OCI-M1 (cell line): Measurements from ENCODE around the gene IGSF22.
A peak's percentile ranks its signal among the peaks of the same experiment; 100 is the strongest.

Experiments
- DNase-seq: peaks from one replicate; lab custom pipeline; 2025; lab: John Stamatoyannopoulos, UW

Gene IGSF22

DNA sequence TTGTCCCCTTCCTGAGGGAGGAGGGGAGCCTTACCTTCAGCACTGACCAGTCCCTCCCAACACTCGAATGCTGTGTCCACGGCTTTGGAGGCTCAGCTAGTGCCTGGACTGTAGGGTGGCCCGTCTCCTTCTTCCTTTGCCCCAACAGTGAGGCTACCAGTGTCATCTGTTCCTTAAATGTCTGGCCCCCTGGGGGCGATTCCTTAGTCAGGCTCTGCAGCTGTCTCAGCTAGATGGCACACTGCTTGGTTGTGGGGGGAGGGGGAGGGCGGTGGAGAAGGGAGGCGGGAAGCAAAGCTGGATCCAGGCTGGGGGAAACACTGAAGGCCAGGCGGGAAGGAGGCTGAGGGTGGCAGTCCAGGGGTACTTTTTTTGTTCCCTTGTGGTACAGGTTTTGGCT is at the start of gene IGSF22:
Gene IGSF22, minus strand, starts transcription at position 149 of the 400 bp plus-strand sequence. CDS start 1,952 bp downstream, outside the sequence.
- DNase-seq, result no peak

GRCh38 chr11:18774801-18775200 is 48.8 kb upstream of the IGSF22 start:
- no peak for DNase-seq

DNA sequence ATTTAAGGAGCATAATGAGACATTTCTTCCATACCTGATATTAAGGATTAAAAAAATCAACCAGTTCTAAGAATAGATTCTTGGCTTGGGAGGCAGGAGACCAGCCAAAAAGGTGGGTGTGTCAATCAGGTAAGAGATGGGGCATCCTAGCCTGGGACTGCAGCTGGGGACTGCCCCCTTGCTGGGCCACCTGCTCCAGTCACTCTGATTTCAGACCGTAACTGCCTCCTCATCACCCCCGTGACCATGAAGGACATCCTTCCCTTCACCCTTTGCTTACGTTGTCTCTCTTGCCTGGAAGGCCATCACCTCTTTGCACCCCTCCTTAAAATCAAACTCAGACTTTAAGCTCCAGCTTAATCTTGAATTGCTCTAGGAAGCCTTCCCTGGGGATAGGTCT is 47.7 kb upstream of the IGSF22 start:
- no peak for DNase-seq

DNA sequence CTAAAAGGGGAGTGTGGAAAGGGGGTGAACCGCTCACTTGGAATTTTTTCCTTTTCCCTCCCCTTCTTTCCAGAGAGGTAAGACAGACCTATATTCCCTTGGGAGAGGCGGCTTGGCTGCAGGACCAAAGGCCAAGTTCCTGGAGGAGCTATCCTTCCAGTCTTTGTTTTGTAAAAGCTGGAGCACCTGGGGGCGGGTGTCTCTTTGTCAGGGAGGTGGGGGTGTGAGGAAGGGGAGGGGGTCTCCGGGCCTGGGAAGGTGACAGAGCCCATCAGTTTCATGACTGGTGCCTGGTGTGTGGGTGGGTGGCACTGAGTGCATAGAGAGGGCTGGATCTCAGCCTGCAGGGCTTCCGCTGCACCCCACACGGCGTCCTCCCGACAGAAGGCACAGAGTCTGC is 47.1 kb upstream of the IGSF22 start:
- DNase-seq, result no peak

DNA sequence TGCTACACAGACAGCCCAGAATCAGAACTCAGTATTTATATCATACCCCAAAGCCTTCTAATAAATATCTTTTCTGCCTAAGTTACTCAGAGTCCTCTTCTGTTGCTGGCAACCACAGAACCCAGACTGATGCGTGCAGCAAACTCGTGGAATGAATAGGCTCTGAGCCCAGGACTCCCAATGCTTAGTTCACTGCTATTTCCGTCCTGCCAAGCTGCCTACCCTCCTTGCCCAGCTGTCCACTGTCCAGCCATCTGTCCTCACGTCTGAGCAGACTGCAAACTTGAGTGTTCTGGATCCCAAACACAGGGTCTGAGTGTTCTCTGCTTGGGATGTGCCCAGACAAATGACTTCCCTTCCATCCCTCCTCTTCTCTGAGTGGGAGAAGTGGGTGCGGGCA is 46.2 kb upstream of the IGSF22 start:
- DNase-seq, result no peak

GRCh38 chr11:18771266-18772035 is 45.5 kb upstream of the IGSF22 start:
- DNase-seq, result no peak

DNA sequence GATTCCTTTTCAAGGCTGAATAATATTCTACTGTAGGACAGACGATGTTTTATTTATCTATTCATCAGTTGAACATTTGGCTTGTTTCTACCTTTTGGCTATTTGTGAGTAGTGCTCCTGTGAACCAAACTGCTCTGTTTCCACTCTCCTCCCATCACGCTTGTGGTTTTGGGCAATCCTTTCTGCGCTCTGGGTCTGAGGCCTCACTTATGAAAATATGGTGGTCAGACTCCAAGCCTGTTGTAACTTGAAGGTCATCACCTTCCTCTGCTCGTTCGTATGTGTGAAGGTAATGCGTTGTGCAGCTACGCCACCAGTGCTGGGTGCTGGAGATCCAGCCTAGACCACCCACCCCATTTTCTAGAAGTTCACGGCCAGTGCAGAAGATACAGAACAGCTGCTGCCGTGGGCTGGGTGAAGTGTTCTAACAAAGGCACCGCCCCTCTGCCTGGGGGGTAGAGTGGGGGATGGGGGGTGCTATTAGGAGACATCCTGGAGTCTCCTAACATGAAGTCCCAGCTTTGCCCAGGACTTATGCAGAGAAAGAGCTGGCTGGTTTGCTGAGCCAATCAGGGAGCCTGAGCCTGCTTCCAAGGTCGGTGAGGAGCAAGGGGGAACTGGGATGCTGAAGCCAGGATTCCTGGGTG is 44.6 kb upstream of the IGSF22 start:
- DNase-seq, result no peak

DNA sequence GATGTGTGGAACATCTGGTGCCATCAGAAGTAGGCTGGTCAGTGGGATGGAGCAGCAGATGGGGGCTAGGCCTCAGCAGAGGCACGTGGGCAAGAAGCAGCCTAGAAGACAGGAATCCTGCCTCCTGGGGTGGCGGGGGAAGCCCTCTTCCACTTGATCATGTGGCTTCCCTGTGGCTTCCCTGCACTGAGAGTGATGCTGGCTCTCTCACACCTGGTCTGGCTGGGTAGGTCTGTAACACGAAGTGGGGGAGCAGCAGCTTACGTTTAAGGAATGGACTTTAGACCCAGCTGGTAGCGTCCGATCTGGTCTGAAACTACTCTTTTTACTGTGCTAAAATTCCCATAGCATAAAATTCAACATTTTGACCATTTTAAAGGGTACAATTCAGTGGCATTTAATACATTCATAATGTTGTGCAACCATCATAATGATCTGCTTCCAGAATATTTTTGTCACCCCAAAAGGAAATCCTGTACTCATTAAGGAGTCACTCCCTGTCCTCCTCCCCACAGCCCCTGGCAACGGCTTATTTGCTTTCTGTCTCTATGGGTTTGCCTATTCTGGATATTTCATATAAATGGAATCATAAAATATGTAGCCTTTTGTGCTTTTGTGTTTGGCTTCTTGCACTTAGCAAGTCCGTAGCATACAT is 43.9 kb upstream of the IGSF22 start:
- DNase-seq, result no peak

DNA sequence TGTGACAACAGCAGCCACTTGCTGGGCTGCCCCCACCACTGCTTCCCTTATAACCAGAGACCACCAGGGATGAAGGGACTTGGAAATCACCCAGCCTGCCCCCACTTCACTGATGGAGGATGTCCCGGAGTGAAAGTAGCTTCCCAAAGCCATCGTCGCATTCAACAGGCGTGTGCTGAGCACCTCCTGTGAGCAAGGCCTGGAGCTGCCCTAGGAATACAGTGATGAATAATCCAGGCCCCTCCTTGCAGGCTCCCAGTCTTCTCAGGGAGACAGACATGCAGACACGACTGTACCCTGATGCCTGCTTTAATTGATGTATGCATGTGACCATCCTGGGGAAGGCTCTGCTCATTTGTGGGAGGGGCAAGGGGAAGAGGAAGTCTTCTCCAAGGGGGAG is 43.0 kb upstream of the IGSF22 start:
- DNase-seq, result no peak

DNA sequence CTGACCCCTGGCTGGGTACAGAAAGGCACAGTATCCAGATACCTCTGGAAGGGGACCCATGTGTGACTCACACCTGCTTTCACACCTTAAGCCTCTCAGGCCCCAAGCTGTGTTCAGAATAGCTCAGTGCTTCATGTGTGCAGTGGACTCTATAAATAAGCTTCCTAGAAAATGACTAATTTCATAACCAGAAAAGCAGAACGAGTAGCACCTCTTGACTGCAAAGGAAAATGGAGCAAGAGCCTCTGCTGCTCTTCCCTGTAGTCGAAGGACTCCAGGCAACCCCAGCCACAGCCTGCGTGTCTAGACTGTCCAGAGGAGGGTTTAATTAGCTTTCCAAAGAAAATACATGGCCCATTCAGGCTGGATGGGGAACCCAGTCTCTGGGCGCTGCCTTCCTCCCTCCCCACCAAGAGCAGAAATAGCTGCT is 42.5 kb upstream of the IGSF22 start:
- DNase-seq, result peak; percentile 21

- DNase-seq, result no peak
Measured at GRCh38 chr11:18766015-18766414, 40.0 kb upstream of the IGSF22 start.

DNA sequence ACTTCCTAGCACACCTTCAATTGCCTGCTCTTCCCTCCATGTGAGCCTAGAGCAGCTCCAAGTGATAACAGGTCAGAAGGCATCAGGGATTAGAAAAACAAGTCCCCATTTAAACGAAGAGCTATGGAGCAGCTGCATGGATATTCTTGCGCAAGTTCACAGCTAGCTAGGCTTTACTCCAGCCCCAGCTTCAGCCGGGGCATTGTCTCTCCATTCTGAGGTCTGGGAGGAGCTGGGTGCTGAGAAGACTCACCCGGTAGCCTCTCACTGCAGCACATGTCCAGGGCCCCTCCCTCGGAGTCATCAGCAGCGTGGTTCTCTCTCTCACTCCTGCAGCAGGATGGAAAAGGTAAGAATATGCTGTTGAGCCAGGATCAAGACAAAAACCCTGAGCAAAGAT is 39.6 kb upstream of the IGSF22 start:
- DNase-seq, result no peak

- DNase-seq, result no peak
Measured at GRCh38 chr11:18761741-18762140, 35.8 kb upstream of the IGSF22 start.

GRCh38 chr11:18761144-18761543 is 35.2 kb upstream of the IGSF22 start:
- DNase-seq, result no peak

- peak; percentile 13 for DNase-seq
Measured at GRCh38 chr11:18757811-18758210, 31.8 kb upstream of the IGSF22 start.

DNA sequence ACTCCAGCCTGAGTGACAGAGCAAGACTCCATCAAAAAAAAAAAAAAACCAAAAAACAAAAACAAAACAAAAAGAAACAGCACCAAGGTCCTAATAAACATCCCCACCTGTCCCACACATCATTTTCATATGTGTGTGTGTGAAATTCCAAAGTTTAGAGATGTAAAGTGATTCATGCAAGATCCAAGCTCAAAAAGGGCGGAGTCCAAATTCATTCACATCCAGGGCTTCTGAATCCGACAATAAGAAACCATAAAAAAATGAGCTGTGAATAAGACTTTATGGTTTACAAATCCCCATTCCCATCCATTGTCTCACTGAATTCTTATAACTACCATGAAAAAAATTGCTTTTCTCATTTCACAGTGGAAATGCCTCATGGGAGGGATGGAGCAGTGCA is 30.9 kb upstream of the IGSF22 start:
- no peak for DNase-seq

GRCh38 chr11:18754308-18754707 is 28.3 kb upstream of the IGSF22 start:
- DNase-seq, result no peak

GRCh38 chr11:18752502-18752901 is 26.5 kb upstream of the IGSF22 start:
- DNase-seq, result no peak

DNA sequence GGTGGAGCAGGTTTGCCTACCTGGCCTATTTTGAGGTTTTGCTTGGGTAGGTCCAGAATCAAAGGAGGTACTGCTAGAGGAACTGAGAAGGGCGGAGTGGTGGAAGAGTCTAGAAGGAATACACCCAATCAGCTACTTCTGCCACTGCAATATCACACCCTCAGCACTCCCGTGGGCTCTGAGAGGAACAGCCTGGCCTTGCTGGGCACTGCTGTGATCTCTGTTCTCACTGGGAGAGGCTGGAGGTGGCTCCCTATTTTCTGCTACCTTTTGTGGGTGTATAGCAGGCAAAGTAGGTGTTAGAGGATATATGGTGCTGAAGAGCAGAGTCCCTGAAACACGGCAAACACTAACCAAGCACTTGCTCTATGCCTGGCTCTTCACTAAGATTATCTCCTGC is 25.0 kb upstream of the IGSF22 start:
- no peak for DNase-seq

- peak; percentile 27 for DNase-seq
Measured at GRCh38 chr11:18749681-18750319, 23.8 kb upstream of the IGSF22 start.

- no peak for DNase-seq
Measured at GRCh38 chr11:18748766-18749365, 22.9 kb upstream of the IGSF22 start.

DNA sequence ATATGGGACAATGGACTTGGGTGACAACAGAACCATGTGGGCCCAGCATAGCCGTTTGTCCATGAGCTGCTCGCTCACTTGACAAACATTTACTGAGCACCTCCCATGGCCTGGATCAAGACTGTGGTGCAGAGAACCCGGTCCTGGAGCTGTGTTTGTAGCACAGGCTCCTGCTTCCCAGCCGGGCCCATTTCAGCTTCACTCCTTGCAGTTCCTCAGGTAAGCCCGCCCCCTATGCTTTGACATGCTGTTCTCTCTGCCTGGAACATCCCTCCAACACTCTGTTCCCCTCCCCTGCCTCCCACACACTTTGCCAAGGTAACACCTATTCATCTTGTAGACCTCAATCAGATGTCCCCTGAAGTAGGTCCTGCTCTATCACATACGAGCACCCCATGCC is 19.3 kb upstream of the IGSF22 start:
- no peak for DNase-seq
